GM10266 (cell line): ENCODE data around the gene MUCL3.
"Not testable (repeated sequence)": the region's sequence is repeated elsewhere in the genome, so short reads cannot be mapped to it uniquely, and the experiment has no call there.

ENCODE experiments used
- DNase-seq: peaks from one replicate; pipeline ENCODE4 v3.0.0; 2012; ENCODE audit errors: extremely low spot score
- CTCF ChIP-seq: IDR thresholded peaks from 2 replicates; pipeline ENCODE4 v1.5.1; 2012; ENCODE audit warnings: mild to moderate bottlenecking, low read depth; ENCODE audit not compliant: control insufficient read depth, insufficient read depth; ENCODE audit errors: missing control alignments

The MUCL3 gene

GRCh38 chr6:30960907-30961673 is 20.3 kb downstream of the MUCL3 start:
- no peak for TF ChIP-seq CTCF
- DNase-seq: no peak

GRCh38 chr6:30962716-30963115 is 21.9 kb downstream of the MUCL3 start:
- DNase-seq: no peak
- TF ChIP-seq CTCF: no peak

GRCh38 chr6:30963641-30964040 is 22.9 kb downstream of the MUCL3 start:
- DNase-seq: no peak
- TF ChIP-seq CTCF: no peak

- no peak for TF ChIP-seq CTCF
- no peak for DNase-seq
Observed at GRCh38 chr6:30964075-30964474, 23.3 kb downstream of the MUCL3 start.

GRCh38 chr6:30965140-30965601 is 24.4 kb downstream of the MUCL3 start:
- TF ChIP-seq CTCF: no peak
- DNase-seq: no peak

DNA sequence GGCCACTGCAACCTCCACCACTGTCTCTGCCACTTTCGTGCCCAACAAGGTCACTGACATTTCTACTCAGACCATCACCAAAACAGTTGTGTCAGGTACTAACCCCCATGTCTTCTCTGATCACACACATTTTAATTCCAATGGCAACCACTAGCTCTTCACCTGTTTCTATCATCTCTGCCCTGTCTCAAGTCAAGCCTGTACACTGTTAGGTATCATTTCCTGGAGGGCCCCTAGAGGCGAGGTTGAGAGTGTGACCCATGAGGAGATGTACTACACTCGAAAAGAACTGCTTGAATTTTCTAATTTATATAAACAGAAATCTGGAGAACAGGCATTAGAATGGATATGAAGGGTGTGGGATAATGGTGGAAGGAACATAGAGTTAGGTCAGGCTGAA is 25.4 kb downstream of the MUCL3 start:
- DNase-seq: no peak
- no peak for TF ChIP-seq CTCF

GRCh38 chr6:30969171-30969570 is 28.4 kb downstream of the MUCL3 start:
- not testable (repeated sequence) for DNase-seq

DNA sequence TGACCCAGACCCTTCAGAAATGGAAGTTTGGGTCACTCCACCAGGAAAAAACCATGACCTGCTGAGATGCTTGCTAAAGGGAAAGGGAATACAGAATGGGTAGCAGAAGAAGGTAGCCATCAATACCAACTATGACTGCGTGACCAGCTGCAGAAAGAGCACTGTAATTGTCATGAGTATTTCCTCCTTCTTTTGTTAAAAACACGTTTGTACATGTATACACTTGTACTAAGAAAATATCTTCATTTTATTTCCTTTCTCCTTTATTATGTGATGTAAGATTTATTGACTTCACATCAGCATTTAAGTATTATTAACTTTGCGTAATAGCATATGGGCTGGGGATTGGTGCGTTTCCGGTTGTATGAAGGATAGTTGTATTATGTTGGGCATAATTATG is 30.2 kb downstream of the MUCL3 start:
- DNase-seq: no peak
- TF ChIP-seq CTCF: no peak
